K562 (cell line): Measurements from ENCODE around the gene SYT7.

Experiments used
- HMG20A ChIP-seq: fragments of 450-650 bp; formaldehyde crosslinking; conservative IDR thresholded peaks from 2 replicates; pipeline ENCODE4 v1.4.0; 2020; ENCODE audit warnings: mild to moderate bottlenecking, mixed read lengths
- MAZ ChIP-seq, 2 experiments: fragments of 450-650 bp in 1 of 2; sonication (generic) in 1 of 2; formaldehyde crosslinking; IDR thresholded peaks in 1 of 2; conservative IDR thresholded peaks in 1 of 2; 2 replicates each; pipeline versions ENCODE4 v1.4.0 to v1.5.0; 2020; ENCODE audit warnings: mild to moderate bottlenecking in 1 of 2, missing genetic modification reagents in 1 of 2
- TAF1 ChIP-seq: IDR thresholded peaks from 2 replicates; pipeline ENCODE4 v1.6.1; 2011; ENCODE audit warnings: mild to moderate bottlenecking, low read length, moderate library complexity; ENCODE audit not compliant: insufficient read depth, control insufficient read depth, severe bottlenecking; ENCODE audit errors: extremely low read depth
- TF ChIP-seq, protein P1 (sequence below), 3 experiments: IDR thresholded peaks in 2 of 3; conservative IDR thresholded peaks in 1 of 3; 2 replicates each; pipeline ENCODE4 v1.5.1; 2011 to 2012; ENCODE audit warnings: low read length in 3 of 3, mild to moderate bottlenecking in 3 of 3, control low read depth in 2 of 3, improper control_type of control experiment in 1 of 3, inconsistent platforms in 1 of 3, low read depth in 1 of 3, mixed read lengths in 1 of 3, moderate library complexity in 1 of 3; ENCODE audit not compliant: insufficient read depth in 2 of 3

DNA sequence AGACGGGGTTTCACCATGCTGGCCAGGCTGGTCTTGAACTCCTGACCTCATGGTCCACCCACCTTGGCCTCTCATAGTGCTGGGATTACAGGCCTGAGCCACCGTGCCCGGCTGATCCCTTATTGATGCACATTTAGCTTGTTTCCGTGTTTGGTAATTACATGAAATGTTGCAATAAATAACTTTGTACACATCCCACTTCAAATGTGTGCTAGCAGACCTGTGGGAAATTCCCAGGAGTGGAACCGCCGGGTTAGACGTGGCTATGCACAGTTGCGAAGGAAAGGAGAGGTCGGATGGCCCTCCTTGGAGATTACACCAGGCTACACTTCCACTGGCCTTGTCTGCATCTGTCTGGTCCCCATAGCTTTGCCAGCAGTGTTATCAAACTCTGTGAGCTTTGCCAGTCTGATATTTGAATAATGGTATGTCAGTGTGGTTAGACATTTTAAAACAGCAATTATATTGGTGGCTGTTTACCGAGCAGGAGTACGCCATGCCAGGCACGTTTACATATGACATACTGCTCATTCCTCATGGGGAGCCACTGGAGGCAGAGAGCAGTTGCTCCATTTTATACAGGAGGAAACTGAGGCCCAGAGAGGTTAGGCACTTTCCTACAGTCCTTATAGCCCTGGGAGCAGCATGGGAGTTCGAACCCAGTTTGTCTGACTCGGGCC is 27.2 kb upstream of the SYT7 start:
- TF ChIP-seq, protein P1, sequence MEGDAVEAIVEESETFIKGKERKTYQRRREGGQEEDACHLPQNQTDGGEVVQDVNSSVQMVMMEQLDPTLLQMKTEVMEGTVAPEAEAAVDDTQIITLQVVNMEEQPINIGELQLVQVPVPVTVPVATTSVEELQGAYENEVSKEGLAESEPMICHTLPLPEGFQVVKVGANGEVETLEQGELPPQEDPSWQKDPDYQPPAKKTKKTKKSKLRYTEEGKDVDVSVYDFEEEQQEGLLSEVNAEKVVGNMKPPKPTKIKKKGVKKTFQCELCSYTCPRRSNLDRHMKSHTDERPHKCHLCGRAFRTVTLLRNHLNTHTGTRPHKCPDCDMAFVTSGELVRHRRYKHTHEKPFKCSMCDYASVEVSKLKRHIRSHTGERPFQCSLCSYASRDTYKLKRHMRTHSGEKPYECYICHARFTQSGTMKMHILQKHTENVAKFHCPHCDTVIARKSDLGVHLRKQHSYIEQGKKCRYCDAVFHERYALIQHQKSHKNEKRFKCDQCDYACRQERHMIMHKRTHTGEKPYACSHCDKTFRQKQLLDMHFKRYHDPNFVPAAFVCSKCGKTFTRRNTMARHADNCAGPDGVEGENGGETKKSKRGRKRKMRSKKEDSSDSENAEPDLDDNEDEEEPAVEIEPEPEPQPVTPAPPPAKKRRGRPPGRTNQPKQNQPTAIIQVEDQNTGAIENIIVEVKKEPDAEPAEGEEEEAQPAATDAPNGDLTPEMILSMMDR (IDR thresholded peaks at IDR 0.05 in 2 of 3, conservative IDR thresholded peaks at IDR 0.05 in 1 of 3; ENCODE audit: insufficient read depth in 2 of 3, low read depth in 1 of 3, low read length in 3 of 3), result no peak
- TF ChIP-seq HMG20A (CRISPR knock-in tag) (no peak), TAF1 (no peak), MAZ (CRISPR knock-in tag; conservative IDR thresholded peaks at IDR 0.05 in 1 of 2, IDR thresholded peaks at IDR 0.05 in 1 of 2) (no peak)
